Measurements from ENCODE around the gene ZNF658.
"Not testable (repeated sequence)": the region's sequence is repeated elsewhere in the genome, so short reads cannot be mapped to it uniquely, and the experiment has no call there.

DNA sequence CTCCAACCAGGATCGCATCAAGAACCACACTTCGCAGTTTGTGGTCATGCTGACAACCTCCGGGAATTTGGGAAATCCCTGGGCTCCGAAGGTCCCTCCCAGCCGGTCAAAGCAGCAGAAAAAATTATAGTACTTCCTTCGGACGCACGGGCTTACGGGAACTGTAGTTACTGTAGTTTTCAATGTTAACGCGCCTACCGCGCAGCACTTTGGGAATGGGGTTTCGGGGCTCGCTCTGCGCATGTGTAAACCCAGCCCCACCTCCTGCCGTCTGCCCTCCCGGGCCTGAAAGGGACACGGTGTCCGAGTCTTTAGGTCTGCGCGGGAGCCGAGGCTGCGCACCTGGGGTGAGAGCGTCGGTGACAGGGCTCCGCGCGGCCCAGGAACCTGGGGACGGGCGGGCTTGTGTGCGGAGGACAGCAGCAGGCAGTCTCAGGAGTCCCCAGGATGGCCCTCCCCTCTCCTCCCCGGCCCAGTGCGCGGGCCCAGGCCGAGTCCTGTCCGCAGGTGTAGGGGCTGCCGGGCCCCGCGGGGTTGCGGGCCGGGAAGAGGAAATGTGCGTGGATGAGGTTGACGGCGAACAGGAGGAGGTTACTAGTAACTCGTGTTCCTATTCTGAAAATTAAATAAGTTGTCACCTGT lies at the start of gene ZNF658:
- TF ChIP-seq POLR2AphosphoS5 (IDR thresholded peaks at IDR 0.05): peak; percentile 19 to 84 (median 50)
- TF ChIP-seq, protein P1, sequence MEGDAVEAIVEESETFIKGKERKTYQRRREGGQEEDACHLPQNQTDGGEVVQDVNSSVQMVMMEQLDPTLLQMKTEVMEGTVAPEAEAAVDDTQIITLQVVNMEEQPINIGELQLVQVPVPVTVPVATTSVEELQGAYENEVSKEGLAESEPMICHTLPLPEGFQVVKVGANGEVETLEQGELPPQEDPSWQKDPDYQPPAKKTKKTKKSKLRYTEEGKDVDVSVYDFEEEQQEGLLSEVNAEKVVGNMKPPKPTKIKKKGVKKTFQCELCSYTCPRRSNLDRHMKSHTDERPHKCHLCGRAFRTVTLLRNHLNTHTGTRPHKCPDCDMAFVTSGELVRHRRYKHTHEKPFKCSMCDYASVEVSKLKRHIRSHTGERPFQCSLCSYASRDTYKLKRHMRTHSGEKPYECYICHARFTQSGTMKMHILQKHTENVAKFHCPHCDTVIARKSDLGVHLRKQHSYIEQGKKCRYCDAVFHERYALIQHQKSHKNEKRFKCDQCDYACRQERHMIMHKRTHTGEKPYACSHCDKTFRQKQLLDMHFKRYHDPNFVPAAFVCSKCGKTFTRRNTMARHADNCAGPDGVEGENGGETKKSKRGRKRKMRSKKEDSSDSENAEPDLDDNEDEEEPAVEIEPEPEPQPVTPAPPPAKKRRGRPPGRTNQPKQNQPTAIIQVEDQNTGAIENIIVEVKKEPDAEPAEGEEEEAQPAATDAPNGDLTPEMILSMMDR (IDR thresholded peaks at IDR 0.05): not testable (repeated sequence)

Measured in sigmoid colon (tissue), 4 donors.